Measurements from ENCODE around the gene ZNF263.

GRCh38 chr16:3235856-3236669 lies 47.2 kb upstream of the ZNF263 start:
- no peak for TF ChIP-seq CTCF (IDR thresholded peaks at IDR 0.05; ENCODE audit: low read depth, low read length)
- no peak for TF ChIP-seq POLR2A (IDR thresholded peaks at IDR 0.05; ENCODE audit: extremely low read depth, insufficient read length)
- no peak for TF ChIP-seq MAX (IDR thresholded peaks at IDR 0.05; ENCODE audit: low read depth, low read length)
